DLD1 (cell line): ENCODE data around the gene ELAVL1.
"Not testable (repeated sequence)": the region's sequence is repeated elsewhere in the genome, so short reads cannot be mapped to it uniquely, and the experiment has no call there.

ENCODE experiments used
- in situ Hi-C: cut with HindIII; loops from 2 replicates; pipeline ENCODE4 v1.10.0; 2017; ENCODE audit warnings: low sequenced_read_pairs

The ELAVL1 gene

GRCh38 chr19:7943444-7944176, 61.8 kb downstream of the ELAVL1 start, which contains the start of gene TIMM44:
Gene TIMM44 (minus strand): TSS chr19:7943666. CDS start chr19:7943651, 15 bp downstream.
- in situ Hi-C loops = no loop called here

GRCh38 chr19:7942981-7943443, 62.4 kb downstream of the ELAVL1 start:
- in situ Hi-C loops = no loop called here

DNA sequence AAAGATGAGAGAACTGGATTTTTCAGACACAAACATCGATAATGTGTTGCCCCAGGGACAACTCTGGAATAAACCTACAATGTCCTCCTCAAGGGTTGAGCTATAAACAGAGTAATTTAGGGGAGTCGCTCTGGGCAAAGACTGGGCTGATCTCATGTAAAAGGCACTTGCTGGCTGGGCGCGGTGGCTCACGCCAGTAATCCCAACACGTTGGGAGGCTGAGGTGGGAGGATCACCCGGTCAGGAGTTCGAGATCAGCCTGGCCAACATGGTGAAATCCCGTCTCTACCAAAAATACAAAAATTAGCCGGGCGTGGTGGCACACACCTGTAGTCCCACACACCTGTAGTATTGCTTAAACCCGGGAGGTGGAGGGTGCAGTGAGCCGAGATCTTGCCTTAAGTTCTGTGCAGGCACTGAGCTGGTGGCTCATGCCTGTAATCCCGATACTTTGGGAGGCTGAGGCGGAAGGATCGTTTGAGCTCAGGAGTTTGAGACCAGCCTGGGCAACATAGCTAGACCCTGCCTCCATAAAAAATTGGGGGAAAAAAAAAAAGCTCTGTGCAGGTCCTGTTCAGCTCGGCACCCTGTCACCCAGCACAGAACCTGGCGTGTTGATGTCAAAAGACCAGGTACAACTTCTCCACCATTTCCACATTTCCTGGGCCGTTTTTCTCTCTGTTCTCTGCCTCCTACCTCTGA, 63.4 kb downstream of the ELAVL1 start:
- in situ Hi-C loops = no loop called here

DNA sequence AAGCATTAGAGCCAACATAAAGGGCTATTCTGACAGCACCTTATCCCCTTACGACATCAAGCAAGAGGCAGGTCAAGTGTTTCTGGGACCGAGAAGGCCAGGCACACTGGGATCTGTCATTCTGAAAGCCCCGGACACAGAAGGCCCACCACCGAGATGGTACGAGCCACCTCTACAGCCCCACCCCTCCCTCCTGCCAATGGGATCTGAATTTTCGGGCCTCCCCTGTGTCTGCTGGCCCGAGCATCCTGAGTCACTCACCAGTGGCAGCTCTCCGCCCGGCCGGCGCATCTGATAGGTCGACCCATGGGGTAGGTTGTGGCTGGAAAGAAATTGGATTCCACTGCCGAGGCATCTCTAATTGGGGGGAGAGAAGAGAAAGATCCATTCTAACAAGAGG, 64.6 kb downstream of the ELAVL1 start:
- in situ Hi-C loops = no loop called here

DNA sequence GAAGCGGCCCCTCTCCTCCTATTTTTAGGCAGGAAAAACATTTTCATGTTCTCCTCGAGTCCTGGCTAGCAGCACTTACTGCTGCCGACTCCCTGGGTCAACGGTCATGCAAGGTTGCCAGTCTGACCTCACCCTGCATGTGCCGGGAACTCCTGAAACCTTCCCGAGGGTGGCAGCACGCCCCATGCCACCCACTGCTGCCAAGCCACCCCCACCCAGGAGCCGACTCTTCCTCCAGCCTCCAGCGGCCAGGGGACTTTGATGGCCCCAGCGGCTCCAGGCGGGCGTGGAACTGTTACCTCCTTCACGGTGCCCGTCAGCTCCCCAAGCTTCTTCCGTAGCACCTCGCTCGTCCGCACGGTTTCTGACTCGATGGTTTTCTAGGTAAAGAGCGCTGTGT, 70.7 kb downstream of the ELAVL1 start:
- in situ Hi-C loops = no loop called here

- in situ Hi-C loops = no loop called here
Measured at GRCh38 chr19:7933828-7934725, 71.4 kb downstream of the ELAVL1 start.

DNA sequence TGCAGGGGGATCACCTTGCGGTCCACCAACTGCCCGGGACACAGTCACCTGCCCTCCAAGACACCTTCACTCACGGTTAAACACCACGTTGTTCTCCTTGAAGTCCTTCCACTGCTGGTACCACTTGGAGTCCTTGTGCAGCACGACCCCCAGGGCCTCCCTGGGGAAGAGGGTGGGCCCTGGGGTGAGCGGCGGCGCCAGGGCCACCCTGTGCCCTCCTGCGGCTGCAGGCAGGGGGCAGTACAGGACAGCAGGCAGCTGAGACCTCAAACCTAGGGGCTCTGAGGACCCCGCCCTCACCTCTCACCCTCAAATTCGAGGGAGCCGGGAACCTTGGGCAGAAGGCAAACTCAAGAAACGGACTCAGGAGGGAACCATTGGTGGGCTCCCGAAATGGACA, 72.0 kb downstream of the ELAVL1 start:
- in situ Hi-C loops = no loop called here

- in situ Hi-C loops = no loop called here
Measured at GRCh38 chr19:7932930-7933300, 72.5 kb downstream of the ELAVL1 start.

DNA sequence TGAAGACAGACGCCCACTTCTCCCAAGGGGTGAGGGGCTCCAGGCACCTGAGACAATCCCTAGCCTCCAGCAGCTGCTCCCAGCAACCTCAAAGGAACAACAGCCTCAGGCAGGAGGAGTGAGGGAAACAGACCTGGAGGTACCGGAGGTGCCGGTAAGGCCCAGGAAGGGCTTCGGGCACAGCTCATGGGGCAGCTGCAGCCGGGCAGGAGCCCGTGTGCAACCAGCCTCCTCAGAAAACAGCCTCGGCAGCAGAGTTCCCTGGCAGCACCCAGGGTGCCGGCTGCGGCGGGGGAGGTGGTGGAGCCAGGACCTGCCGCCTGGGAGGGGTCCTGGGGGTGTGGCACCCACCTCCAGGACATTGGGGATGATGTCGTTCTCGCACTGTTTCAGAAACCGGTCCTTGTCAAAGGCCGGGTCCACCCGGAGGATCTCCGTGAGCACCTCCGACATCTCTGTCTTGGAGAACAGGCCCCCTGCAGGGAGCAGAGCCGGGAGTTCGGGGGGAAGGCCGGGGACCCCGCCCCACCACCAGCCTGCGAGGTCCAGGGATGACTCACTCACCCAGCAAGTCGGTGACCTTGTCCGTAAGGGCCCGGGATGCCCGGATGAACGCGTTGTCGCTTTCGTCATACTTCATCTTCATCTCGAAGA, 73.0 kb downstream of the ELAVL1 start:
- in situ Hi-C loops = no loop called here

- in situ Hi-C loops = no loop called here
Measured at GRCh38 chr19:7931221-7932061, 74.0 kb downstream of the ELAVL1 start.

- in situ Hi-C loops = no loop called here
Measured at GRCh38 chr19:7930765-7931164, 74.7 kb downstream of the ELAVL1 start.

DNA sequence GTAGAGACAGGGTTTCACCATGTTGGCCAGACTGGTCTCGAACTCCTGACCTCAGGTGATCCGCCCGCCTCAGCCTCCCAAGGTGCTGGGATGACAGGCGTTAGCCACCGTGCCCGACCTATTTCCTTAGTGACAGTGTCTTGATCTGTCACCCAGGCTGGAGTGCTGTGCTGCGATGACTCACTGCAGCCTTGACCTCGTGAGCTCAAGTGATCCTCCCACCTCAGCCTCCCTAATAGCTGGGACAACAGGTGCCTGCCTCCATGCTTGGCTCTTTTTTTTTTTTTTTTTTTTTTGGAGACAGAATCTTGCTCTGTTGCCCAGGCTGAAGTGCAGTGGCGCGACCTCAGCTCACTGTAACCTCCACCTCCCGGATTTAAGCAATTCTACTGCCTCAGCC, 75.4 kb downstream of the ELAVL1 start:
- in situ Hi-C loops = not testable (repeated sequence)

DNA sequence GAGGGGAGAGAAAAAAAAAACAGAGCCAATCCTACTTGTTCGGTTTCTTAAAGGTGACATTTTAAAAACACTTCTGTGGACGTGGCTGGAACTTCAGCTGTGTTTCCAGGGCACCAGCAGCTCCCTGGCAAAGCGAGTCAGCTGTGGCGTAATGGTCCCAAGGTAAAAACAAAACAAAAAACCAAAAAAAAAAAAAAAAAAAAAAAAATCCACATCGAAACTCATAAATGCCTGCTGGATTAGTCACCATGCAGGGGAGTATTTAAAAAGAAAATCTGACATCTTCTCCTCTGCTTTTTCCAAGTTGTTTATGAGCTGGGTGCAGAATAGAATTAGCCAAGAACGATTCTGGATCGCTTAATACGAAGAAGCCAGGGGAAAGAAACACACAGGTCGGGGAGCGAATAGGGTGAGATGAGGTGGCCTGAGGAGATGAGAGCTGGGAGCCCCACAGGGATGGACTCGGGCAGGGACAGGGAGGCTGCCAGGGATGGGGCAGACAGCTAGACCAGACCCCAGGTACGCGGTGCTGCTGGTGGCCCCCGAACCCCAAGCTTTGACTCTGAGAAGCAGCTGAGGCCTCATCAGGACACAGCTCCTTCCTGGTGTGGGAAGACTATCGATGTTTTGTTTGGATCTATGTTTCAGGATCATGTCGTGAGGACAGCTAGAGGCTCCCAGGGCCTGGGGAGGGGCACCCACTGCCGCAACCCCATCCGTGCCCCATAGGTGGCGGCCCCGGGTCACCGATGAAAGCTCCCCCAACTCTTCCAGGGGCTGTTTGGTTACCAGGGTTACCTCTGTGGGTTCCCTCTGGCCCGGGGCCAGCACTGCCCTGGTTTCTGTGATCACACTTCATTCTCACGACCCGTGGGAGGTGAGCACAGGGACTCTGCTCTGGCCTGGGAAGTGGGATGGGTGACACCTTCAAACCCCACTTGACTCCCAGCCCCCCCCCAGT, 76.4 kb downstream of the ELAVL1 start:
- in situ Hi-C loops = no loop called here

DNA sequence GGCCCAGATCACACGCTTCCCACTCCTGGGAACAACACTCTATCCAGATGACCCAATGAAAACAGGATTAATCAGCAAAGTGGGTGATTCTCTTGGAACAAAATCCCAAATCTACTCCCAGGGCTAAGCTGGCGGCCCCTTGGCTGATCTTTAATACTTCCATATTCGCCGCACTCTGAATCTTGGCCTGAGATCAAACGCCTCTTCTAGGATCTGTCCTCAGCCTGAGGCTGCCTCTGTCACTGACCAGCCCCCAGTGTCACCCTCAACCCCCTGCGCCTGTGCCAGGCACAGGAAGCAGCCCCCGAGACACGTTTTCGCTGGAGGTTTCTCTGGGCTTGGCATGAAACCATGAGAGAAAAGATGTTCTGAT, 77.1 kb downstream of the ELAVL1 start:
- in situ Hi-C loops = no loop called here

DNA sequence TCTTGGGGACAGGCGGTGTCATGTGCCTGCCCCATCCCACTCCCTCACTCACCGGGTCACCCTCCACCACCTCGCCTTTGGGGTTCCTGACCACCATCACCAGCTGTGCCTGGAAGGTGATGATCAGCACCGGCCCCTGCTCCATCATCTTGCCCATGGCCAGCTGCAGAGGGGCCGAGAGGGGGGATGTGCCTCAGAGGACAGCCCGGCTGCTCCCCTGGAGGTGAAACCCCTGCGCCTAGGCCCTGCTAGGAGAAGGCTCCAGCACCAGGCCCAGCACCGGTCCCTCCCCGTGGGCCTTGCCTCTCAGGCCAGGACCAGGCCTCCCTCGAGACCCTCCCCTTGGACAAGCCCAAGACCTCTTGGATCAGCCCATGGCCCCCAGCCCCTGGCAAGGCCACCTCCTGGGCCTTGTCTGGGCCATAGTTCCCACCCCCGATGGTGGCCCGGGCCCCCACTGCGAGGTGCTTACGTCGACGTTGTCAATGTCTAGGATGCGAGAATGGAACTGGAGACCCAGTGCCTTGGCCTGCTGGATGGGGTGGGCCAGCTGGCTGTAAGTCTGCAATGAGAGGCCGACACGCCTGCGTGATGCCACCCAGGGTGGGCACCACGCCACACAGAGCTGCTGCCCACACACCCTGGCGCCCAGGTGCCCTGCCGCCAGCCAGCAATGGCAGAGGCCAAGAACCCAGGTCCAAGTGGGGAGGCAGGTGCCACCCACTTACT, 77.7 kb downstream of the ELAVL1 start:
- in situ Hi-C loops = no loop called here

GRCh38 chr19:7926727-7927604, 78.5 kb downstream of the ELAVL1 start:
- in situ Hi-C loops = no loop called here

DNA sequence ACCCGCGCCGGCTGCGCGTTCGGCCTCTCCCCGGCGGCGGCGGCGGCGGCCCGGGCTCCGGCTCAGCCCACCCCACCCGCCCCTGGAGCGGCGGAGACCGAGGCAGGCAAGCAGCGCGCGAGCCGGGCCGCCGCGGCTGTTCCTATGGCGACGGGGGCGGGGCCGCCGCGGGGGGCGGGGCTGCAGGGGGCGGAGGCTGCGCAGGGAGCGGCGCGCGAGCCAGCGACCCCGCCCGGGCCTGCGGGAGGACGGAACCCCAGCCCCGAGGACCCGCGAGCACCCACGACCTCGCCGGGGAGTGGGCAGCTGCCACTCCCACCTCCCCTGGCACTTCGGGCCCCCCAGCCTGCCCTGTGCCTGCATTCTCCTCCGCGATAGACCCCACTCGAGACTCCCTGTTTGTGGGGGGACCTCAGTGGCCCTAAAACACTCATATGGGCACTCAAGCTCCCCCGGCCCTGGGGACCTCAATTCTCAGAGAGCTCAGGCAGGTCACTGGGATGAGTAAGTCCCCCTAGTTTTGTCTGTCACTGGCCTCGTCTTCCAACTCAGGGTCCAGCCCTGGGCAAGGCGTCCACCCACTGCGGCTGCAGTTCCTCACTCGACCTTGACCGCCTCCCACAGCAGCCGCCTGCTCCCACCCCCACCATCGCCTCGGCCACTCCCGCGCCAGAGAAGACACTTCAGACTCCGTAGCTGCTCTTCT, 79.3 kb downstream of the ELAVL1 start, which contains the start of gene CTXN1:
Gene CTXN1 (minus strand): TSS at position 115 of the 706 bp plus-strand sequence. CDS start 597 bp downstream, outside the sequence.
- in situ Hi-C loops = no loop called here
